Activated T-cell treated with anti-CD3 and anti-CD28 coated beads for 1 hour (primary cell): Measurements from ENCODE around the gene GNA14.
"Not testable (repeated sequence)": the region's sequence is repeated elsewhere in the genome, so short reads cannot be mapped to it uniquely, and the experiment has no call there.

Experiments
- DNase-seq: peaks from one replicate; pipeline ENCODE4 v3.0.0-alpha.2; 2020; ENCODE audit warnings: low read depth

GNA14 gene

DNA sequence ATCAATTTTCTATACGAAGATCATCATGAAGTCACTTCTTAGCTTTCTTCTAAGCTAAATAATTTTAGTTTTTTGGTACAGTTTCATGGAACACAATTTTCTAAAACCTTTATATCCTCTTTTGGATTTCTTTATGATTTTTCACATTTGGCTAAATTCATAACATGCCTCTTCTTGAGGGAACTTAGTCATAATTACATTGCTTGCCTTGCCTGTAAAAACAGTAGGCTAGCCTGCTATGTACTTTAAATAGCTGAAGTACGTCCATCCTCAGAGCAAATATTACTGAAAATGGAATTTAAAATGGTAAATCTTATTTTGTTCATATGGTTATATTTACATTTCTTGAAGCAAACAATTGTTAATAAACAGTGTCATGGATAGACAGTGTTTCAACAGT is 245.8 kb downstream of the GNA14 start:
- no peak for DNase-seq

DNA sequence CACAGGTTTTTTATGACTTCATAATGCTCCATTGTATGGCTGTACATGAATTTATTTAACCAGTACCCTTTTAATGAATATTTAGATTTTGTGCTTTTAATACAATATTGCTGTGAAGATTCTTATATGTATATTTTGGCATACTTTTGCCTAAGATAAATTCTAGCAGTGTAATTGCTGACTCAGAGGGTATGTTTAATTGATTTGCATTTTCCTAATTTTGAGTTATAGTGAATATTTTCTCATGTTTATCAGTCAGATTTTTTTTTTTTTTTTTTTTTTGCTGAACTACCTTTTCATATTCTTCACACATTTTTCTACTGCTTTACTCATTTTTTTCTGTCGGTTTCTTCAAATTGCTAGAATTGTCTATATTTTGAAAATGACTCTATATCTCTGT is 248.2 kb downstream of the GNA14 start:
- no peak for DNase-seq

DNA sequence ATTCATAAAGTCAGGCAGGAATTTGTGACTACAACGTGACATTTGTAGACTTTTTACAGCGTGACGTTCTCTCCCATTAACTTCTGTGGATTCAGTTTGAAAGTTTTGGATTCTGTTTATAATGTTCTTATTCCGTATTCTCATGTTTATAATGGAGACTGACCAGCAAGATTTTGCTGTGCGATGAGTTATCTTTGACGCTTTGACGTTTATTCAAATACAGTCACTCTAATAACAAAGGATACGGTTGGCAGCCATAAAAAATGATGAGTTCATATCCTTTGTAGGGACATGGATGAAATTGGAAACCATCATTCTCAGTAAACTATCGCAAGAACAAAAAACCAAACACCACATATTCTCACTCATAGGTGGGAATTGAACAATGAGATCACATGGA is 249.5 kb downstream of the GNA14 start:
- DNase-seq = not testable (repeated sequence)

DNA sequence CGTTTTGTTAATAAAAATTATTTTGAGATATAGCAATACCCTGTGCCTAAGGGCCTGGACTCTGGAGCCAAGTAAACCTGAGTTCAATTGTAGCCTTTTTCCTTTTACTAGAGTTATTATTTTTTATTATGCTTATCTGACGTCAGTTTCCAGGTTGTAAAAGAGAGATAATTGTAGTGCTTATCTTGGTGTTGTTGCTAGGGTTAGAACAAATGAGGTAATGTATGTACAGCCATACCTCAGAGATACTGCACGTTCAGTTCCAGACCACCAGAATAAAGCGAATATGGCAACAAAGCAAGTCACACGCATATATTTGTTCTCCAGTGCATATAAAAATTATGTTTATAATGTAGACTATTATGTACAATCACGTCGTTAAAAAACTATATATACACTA is 255.8 kb downstream of the GNA14 start:
- DNase-seq = no peak

DNA sequence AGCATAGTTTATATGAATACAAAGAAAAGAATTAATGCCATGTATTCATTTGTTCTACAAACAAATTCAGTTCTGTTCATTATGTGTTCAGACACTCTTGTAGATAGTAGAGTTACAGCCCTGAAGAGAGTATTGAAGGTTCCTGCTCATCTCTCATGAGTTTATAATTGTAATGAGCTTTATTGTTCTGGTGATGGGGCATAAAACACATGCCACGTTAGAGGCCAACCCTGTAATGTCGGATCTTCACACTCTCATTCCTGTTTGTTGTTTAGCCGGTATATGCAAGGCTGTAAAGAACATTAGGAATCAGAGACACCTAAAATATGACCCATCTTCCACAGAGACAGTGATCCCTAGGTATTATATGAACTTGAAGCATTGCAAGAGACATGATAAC is 256.3 kb downstream of the GNA14 start:
- DNase-seq = no peak

DNA sequence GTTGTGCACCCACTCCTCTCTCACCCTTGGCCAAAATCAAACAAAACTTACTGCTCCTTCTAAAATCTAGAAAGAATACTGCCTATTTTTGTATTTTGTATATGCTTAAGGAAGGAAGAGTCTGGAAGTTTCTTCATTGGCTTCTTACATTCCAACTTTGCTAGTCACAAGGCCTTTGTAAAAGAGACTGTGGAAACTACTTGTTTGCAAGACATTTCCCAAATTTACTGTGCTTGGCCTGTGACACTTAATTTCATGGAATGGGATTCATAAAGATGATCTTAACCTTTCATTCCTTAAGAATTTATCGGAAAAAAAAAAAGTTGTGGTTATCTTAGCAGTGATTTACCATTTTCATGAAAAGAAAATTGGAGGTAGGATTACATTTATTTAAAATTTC is 261.9 kb downstream of the GNA14 start:
- DNase-seq = no peak

DNA sequence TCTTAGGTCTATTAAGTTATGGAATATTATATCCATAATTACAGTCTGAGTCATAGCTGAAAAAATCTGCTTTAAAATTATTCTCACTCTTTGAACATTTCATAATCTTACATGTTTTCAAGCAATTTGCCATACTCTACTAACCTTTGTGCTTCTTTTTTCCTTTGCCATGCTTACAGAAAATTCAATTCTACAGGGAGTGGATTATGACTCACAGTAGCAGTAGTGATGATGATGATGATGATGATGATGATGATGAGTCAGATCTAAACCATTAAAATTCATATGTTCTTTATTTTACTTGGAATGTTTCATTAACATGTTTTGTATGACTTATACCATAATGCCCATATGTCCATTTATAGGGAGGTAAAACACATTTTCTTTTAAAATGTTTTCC is 263.7 kb downstream of the GNA14 start:
- DNase-seq = no peak

DNA sequence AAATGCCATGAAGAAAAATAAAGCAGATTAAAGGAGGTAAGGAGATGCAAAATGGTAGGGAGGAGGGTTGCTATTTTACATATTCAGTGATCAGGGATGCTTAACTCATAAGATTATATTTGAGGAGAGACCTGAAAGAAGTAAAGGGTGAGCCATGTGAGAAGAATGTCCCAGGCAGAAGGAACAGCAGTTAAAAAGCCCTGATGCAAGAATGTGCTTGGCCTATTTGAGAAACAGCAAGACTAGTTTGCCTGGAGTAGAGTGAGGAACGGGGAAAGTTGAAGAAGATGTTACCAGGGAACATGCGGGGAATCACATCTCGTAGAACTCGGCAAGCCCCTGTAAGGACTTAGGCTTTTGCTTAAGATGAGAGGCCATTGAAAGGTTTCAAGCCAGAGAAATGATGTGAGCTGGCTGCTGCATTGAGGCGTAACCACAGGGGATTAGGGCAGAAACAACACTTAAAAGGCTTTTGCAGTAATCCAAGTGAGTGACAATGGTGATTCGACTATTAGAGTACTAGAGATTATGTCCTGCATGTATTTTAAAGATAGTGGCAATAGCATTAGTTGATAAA is 272.1 kb downstream of the GNA14 start:
- DNase-seq = no peak

DNA sequence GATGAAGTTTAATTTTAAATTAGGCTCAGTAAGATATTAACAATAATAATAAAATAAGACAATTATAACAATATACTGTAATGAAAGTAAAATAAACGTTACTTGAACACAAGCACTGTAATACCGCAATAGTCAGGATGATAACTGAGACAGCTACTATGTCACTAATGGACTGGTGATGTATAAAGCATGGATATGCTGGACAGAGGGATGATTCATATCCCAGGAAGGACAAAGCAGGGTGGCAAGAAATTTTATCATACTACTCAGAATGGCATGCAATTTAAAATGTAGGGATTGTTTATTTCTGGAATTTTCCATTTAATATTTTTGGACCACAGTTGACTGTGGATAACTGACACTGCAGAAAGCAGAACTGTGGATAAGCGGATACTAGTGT is 273.9 kb downstream of the GNA14 start:
- DNase-seq = no peak
